ENCODE measurements around the gene AP4E1. TPM values are rescaled to one million over a fixed set of nuclear protein-coding genes. Genes with fewer than 3 reads are reported as not detected.

The AP4E1 gene
- total RNA-seq, 4 donors from 2014 or later = 6.8 to 12.1 (median 9.8) TPM

DNA sequence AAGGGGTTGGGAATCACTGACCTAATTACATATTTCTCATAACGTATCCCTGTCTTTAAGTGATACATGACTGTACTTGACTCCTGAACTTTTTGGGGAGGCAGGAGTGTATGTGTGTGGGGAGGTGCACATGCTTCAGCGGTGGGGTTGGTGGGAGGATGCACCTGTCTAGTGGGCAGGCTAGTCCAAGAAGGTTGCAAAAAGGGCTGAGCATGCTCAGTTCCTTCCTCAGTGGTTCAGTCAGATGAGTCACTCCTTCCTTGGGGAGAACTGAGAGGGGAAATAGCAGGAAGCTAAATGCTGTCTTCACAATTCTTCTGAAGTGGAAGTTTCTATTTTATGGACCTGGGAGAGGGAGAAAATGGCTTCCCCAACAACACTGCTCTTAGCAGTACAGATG, 24.6 kb upstream of the AP4E1 start:
- TF ChIP-seq CTCF (IDR thresholded peaks at IDR 0.05; ENCODE audit: low read depth) = no peak

GRCh38 chr15:50884540-50884939, 23.9 kb upstream of the AP4E1 start:
- no peak for TF ChIP-seq CTCF (IDR thresholded peaks at IDR 0.05; ENCODE audit: low read depth)

DNA sequence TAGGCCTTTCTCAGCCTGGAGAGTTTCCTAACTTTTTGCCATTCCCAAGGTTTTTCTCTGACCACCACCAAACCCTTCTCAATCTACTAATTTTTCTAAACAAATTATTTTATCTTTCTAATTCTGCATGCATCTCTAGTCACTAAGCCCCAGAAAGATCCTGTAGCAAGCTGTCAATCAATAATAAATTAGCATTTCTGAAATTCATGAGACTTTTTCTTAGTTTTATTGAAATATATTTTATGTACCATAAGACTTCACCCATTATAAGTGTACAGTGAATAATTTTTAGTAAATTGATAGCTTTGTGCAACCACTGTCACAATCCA, 22.4 kb upstream of the AP4E1 start:
- TF ChIP-seq CTCF (IDR thresholded peaks at IDR 0.05; ENCODE audit: low read depth) = no peak

- no peak for TF ChIP-seq CTCF (IDR thresholded peaks at IDR 0.05; ENCODE audit: low read depth)
Observed at GRCh38 chr15:50886611-50887345, 21.7 kb upstream of the AP4E1 start.

GRCh38 chr15:50888054-50888453, 20.4 kb upstream of the AP4E1 start:
- no peak for TF ChIP-seq CTCF (IDR thresholded peaks at IDR 0.05; ENCODE audit: low read depth)

DNA sequence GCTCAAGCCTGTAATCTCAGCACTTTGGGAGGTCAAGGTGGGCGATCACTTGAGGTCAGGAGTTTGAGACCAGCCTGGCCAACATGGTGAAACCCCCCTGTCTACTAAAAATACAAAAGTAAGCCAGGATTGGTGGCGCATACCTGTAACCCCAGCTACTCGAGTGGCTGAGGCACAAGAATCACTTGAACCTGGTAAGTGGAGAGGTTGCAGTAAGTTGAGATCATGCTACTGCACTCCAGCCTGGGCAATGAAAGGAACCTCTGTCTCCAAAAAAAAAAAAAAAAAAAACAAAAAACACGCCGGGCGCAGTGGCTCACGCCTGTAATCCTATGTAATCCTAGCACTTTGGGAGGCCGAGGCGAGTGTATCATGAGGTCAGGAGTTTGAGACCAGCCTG, 18.9 kb upstream of the AP4E1 start:
- TF ChIP-seq CTCF (IDR thresholded peaks at IDR 0.05; ENCODE audit: low read depth) = no peak

- TF ChIP-seq CTCF (IDR thresholded peaks at IDR 0.05; ENCODE audit: low read depth) = no peak
Observed at GRCh38 chr15:50890751-50891150, 17.7 kb upstream of the AP4E1 start.
